ENCODE data around the gene DUS1L.

Gene DUS1L

GRCh38 chr17:82018152-82018988 lies 47.2 kb downstream of the DUS1L start:
- no peak overlapping the region for H3K4me3 ChIP-seq (ENCODE audit: low read depth, low read length)
- TF ChIP-seq CTCF (IDR thresholded peaks at IDR 0.05; ENCODE audit: low read depth, low read length), result no peak

- no peak for TF ChIP-seq CTCF (IDR thresholded peaks at IDR 0.05; ENCODE audit: low read depth, low read length)
- no peak overlapping the region for H3K4me3 ChIP-seq (ENCODE audit: low read depth, low read length)
Observed at GRCh38 chr17:82017612-82018151, 47.9 kb downstream of the DUS1L start.

- H3K4me3 ChIP-seq (ENCODE audit: low read depth, low read length), result no peak overlapping the region
- TF ChIP-seq CTCF (IDR thresholded peaks at IDR 0.05; ENCODE audit: low read depth, low read length), result no peak
Observed at GRCh38 chr17:82016875-82017459, 48.6 kb downstream of the DUS1L start.

GRCh38 chr17:82016061-82016874 lies 49.3 kb downstream of the DUS1L start:
- TF ChIP-seq CTCF (IDR thresholded peaks at IDR 0.05; ENCODE audit: low read depth, low read length), result no peak
- H3K4me3 ChIP-seq (ENCODE audit: low read depth, low read length), result no peak overlapping the region

GRCh38 chr17:82015311-82015971 lies 50.2 kb downstream of the DUS1L start:
- H3K4me3 ChIP-seq (ENCODE audit: low read depth, low read length), result no peak overlapping the region
- TF ChIP-seq CTCF (IDR thresholded peaks at IDR 0.05; ENCODE audit: low read depth, low read length), result no peak

GRCh38 chr17:82014971-82015310 lies 50.7 kb downstream of the DUS1L start:
- TF ChIP-seq CTCF (IDR thresholded peaks at IDR 0.05; ENCODE audit: low read depth, low read length), result no peak
- no peak overlapping the region for H3K4me3 ChIP-seq (ENCODE audit: low read depth, low read length)

Data from WI38 (cell line).